ENCODE measurements around the gene ZMIZ1.

Gene ZMIZ1

DNA sequence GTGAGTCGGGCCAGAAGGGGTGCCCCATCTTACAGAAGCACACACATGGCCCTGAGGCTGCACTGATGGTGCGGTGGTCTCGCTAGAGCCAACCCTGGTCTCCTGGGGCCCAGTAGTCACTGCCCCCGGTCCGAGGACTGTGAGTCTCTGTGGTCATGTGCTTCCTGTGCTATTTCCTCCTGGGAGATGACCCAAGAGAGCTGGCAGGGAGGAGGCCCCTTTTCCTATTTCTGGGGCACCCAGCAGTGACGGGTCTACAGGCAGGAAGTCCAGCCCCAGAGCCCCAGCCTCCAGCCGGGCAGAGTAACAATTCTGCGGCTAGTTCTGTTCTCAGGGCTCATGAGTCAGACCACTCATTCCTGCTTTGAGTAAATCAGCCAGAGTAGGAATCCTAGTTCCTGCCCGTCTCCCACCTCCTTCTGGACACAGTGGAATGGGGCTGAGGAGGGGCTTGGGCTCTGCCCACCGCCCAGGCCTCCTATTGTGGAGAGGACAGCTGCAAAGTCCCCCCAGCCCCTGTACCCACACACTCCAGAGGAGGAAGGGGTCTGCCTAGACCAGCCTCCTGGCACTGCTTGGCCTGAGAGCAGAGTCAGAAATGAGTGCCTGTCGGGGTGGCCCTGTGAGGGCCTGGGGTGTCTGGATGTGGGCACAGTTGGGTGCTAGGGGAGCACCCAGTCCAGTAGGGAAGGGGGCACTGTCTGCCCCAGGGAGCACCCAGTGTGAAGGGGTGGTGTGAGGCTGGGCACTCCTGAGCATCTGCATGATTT is 198.0 kb downstream of the ZMIZ1 start:
- ATAC-seq (replicated peaks) (peak; percentile 83 to 85), DNase-seq (peak; percentile 78)
- Mint-ChIP-seq H3K27me3 (no peaks in the 10 kb centered on the region), H3K4me3 (peak overlapping the region; percentile 72 to 73), H3K36me3 (peaks cover 61 to 68% of the 10 kb centered on the region in 2 donors), H3K4me1 (peaks cover 83 to 97% of the 10 kb centered on the region in 2 donors), H3K9me3 (no peaks in the 10 kb centered on the region), H3K27ac (peak overlapping the region; percentile 96)

DNA sequence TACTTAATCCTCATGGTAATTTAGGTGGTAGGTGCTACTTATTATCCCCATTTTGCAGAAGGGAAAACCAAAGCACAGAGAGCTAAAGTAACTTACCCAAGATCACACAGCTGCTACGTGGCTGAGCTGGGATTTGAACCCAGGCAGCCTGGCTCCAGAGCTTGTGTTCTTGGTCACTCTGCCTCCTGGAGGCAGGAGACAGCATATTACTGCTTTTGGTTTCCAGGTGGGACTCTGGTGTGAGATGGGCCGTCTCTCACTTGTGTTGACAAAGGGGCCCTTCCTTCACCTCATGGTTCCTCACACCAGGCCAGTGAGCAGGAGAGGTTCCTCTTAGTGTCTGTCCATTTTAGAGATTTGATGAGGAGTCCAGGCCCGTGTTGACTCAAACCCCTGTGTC is 198.7 kb downstream of the ZMIZ1 start:
- Mint-ChIP-seq H3K36me3 (peaks cover 59 to 65% of the 10 kb centered on the region in 2 donors), H3K4me3 (no peak overlapping the region), H3K27ac (peak overlapping the region; percentile 96), H3K27me3 (no peaks in the 10 kb centered on the region), H3K9me3 (no peaks in the 10 kb centered on the region), H3K4me1 (peaks cover 77 to 94% of the 10 kb centered on the region in 2 donors)
- ATAC-seq (replicated peaks) (no peak), DNase-seq (no peak)

DNA sequence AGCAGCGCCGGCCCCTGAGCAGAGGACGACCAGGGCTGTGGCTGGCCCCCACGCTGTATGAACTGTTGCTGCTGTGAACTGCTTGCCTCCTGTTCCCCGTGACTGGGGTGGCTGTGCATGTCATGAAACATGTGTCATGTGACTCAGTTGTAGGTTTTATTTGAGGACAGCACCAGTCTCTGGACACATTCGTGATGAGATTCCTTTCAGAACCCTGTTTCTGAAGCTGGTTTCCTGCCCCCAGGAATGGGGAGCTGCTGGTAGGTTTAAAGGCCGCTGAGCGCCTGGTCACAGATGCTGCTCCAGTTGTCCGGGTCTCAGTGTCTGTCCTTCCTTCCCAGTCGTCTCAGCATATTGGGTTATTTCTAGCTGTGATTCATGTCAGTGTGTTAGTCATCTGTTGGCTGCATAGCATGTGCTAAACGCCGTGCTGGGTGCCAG is 199.4 kb downstream of the ZMIZ1 start:
- peak overlapping the region; percentile 68 for H3K27ac Mint-ChIP-seq
- peaks cover 71 to 91% of the 10 kb centered on the region in 2 donors for H3K4me1 Mint-ChIP-seq
- no peaks in the 10 kb centered on the region for H3K27me3 Mint-ChIP-seq
- peak overlapping the region; percentile 25 to 50 for H3K4me3 Mint-ChIP-seq
- DNase-seq: no peak
- H3K36me3 Mint-ChIP-seq: peaks cover 56 to 65% of the 10 kb centered on the region in 2 donors
- H3K9me3 Mint-ChIP-seq: no peaks in the 10 kb centered on the region
- ATAC-seq (replicated peaks): no peak

- peaks cover 68 to 91% of the 10 kb centered on the region in 2 donors for H3K4me1 Mint-ChIP-seq
- no peaks in the 10 kb centered on the region for H3K27me3 Mint-ChIP-seq
- no peaks in the 10 kb centered on the region for H3K9me3 Mint-ChIP-seq
- H3K36me3 Mint-ChIP-seq: peaks cover 58 to 69% of the 10 kb centered on the region in 2 donors
- DNase-seq (no peak), ATAC-seq (replicated peaks) (no peak)
- peak overlapping the region in 1 of 2 donors; percentile 50 for H3K4me3 Mint-ChIP-seq
- H3K27ac Mint-ChIP-seq: peak overlapping the region; percentile 68
These were observed 200.0 kb downstream of the ZMIZ1 start for GRCh38 chr10:79268742-79269141.

DNA sequence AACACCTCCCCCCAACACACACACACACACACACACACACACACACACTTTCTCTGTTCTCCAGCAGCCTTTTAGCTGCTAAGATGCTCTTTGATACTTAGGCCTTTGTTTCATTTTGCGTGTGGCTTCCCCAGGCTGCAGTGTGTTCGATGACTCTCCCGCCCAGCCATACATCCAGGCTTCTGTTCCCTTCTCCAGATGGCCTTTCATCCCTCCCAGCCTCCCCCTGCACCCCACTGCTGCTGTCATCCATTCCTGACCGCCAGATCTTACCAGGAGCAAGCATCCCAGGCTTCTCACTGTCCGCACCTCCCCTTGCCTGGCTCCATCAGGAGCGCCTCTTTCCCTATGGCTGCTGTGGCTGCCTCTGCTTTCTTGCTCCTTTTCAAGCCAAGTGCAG is 200.7 kb downstream of the ZMIZ1 start:
- Mint-ChIP-seq H3K9me3 (no peaks in the 10 kb centered on the region), H3K27ac (peak overlapping the region; percentile 74), H3K4me3 (peak overlapping the region in 1 of 2 donors; percentile 55), H3K4me1 (peaks cover 66 to 90% of the 10 kb centered on the region in 2 donors), H3K36me3 (peaks cover 53 to 69% of the 10 kb centered on the region in 2 donors), H3K27me3 (no peaks in the 10 kb centered on the region)
- ATAC-seq (replicated peaks): no peak
- no peak for DNase-seq

- peaks cover 49 to 66% of the 10 kb centered on the region in 2 donors for H3K36me3 Mint-ChIP-seq
- H3K27ac Mint-ChIP-seq: no peak overlapping the region
- H3K9me3 Mint-ChIP-seq: no peaks in the 10 kb centered on the region
- no peaks in the 10 kb centered on the region for H3K27me3 Mint-ChIP-seq
- peak overlapping the region; percentile 41 to 55 for H3K4me3 Mint-ChIP-seq
- DNase-seq: no peak
- peaks cover 62 to 86% of the 10 kb centered on the region in 2 donors for H3K4me1 Mint-ChIP-seq
- ATAC-seq (replicated peaks): no peak
These were observed 201.2 kb downstream of the ZMIZ1 start for GRCh38 chr10:79269969-79270368.

DNA sequence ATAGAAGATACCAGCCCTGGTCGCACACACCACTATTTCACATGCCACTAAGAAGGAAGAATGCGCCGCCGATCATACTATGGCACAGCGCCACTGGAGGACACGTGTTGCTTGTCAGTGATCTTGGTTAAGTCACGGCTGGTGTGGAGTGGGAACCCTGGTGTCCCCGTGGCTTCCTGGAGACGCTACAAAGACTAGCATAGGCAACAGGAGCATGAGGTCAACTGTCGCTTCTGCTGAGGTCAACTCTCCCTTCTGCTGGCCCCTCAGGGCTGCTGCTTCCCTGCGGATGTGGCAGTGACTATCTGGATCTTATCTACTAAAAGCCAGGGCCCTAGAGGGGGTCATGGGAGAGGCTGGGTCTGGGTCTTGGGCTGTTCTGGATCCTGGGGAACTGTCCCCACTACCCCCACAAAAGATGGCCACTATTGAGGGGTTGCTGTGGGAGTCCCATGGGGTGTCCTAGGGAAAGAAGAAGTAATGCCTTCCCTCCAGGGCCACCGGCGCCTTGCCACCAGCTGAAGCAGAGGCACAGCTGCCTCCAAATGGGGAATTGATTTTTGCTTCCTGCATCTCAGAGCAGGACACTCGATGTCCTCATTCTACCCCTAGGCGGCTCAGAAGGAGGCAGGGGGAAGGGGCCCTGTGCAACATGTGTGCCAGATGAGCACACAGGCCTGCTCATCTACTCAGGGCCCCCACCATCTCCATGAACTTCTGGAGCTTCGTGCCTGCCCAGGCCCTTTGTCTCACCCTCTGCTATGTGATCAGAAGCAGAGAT is 201.9 kb downstream of the ZMIZ1 start:
- Mint-ChIP-seq H3K4me3 (peak overlapping the region in 1 of 2 donors; percentile 41), H3K36me3 (peaks cover 46 to 67% of the 10 kb centered on the region in 2 donors), H3K27me3 (no peaks in the 10 kb centered on the region), H3K27ac (no peak overlapping the region), H3K4me1 (peaks cover 59 to 80% of the 10 kb centered on the region in 2 donors), H3K9me3 (no peaks in the 10 kb centered on the region)
- DNase-seq (no peak), ATAC-seq (replicated peaks) (no peak)

DNA sequence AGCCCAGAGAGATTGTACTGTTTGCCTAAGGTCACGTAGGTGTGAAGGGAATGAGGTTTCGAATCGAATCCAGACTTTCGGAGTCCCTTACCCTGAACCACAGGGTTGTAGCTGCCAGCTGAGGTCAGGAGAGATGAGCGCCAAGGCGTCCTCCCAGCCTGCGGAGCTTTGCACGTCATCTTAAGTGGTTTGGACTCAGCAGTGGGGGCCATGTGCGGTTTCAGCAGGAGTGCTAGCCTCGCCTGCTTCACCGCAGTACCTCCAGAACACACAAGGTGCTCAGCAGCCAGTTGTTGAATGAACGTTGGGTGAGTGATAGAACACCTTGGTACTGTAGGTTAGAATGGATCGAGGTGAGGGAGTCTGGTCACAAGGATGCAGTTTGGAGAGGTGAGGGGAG is 203.6 kb downstream of the ZMIZ1 start:
- peaks cover 47 to 69% of the 10 kb centered on the region in 2 donors for H3K36me3 Mint-ChIP-seq
- no peaks in the 10 kb centered on the region for H3K9me3 Mint-ChIP-seq
- no peak overlapping the region for H3K27ac Mint-ChIP-seq
- H3K4me3 Mint-ChIP-seq: no peak overlapping the region
- ATAC-seq (replicated peaks): no peak
- no peaks in the 10 kb centered on the region for H3K27me3 Mint-ChIP-seq
- DNase-seq: no peak
- peaks cover 50 to 63% of the 10 kb centered on the region in 2 donors for H3K4me1 Mint-ChIP-seq

DNA sequence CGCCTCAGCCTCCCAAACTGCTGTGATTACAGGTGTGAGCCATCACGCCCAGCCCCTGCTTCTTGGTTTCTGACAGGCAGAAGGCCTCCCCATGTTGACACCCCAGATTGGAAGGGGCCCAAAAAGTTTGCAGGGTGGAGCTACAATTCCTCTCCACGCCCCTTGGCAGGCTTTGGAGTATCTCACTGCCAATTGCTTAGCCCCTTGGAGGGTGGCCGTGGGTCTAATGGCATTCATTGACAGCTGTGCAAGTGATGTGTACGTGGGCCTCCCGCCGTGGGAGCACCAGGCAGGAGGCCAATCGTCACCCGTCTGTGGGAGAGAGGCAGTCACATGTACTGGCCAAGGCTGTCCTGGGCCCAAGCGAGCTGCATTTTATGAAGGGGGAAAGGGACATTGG is 204.8 kb downstream of the ZMIZ1 start:
- Mint-ChIP-seq H3K9me3 (no peaks in the 10 kb centered on the region), H3K4me1 (peaks cover 40 to 50% of the 10 kb centered on the region in 2 donors), H3K27ac (no peak overlapping the region), H3K27me3 (no peaks in the 10 kb centered on the region), H3K36me3 (peaks cover 46 to 71% of the 10 kb centered on the region in 2 donors), H3K4me3 (no peak overlapping the region)
- DNase-seq (no peak), ATAC-seq (replicated peaks) (no peak)

- DNase-seq: no peak
- H3K4me3 Mint-ChIP-seq: no peak overlapping the region
- no peaks in the 10 kb centered on the region for H3K9me3 Mint-ChIP-seq
- H3K27ac Mint-ChIP-seq: peak overlapping the region; percentile 73
- ATAC-seq (replicated peaks): no peak
- no peaks in the 10 kb centered on the region for H3K27me3 Mint-ChIP-seq
- H3K4me1 Mint-ChIP-seq: peaks cover 38 to 43% of the 10 kb centered on the region in 2 donors
- peaks cover 45 to 70% of the 10 kb centered on the region in 2 donors for H3K36me3 Mint-ChIP-seq
These were observed 205.7 kb downstream of the ZMIZ1 start for GRCh38 chr10:79274279-79275104.

DNA sequence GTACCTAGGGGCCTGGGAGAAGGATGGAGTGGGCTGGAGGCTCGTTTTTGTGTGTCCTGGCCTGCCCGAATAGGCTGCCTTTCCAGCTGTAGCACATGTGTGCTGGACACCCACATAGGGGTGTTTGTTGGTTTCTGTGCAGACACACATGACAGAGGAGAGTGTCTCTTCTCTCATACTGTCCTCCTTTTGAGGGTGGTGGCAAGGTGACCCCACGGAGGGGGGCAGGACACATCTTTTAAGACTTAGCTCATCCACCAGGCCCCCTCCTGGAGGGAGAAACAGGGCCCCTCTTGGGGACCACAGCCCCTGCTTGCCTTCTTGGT is 206.3 kb downstream of the ZMIZ1 start:
- no peak overlapping the region for H3K4me3 Mint-ChIP-seq
- H3K27me3 Mint-ChIP-seq: no peaks in the 10 kb centered on the region
- peaks cover 42 to 67% of the 10 kb centered on the region in 2 donors for H3K36me3 Mint-ChIP-seq
- peaks cover 34 to 38% of the 10 kb centered on the region in 2 donors for H3K4me1 Mint-ChIP-seq
- no peaks in the 10 kb centered on the region for H3K9me3 Mint-ChIP-seq
- H3K27ac Mint-ChIP-seq: no peak overlapping the region
- ATAC-seq (replicated peaks): no peak
- no peak for DNase-seq

GRCh38 chr10:79275431-79275851 is 206.7 kb downstream of the ZMIZ1 start:
- Mint-ChIP-seq H3K27me3 (no peaks in the 10 kb centered on the region), H3K9me3 (no peaks in the 10 kb centered on the region), H3K4me1 (peaks cover 31 to 36% of the 10 kb centered on the region in 2 donors), H3K36me3 (peaks cover 41 to 66% of the 10 kb centered on the region in 2 donors), H3K27ac (peak overlapping the region; percentile 51), H3K4me3 (no peak overlapping the region)
- DNase-seq (no peak), ATAC-seq (replicated peaks) (no peak)

DNA sequence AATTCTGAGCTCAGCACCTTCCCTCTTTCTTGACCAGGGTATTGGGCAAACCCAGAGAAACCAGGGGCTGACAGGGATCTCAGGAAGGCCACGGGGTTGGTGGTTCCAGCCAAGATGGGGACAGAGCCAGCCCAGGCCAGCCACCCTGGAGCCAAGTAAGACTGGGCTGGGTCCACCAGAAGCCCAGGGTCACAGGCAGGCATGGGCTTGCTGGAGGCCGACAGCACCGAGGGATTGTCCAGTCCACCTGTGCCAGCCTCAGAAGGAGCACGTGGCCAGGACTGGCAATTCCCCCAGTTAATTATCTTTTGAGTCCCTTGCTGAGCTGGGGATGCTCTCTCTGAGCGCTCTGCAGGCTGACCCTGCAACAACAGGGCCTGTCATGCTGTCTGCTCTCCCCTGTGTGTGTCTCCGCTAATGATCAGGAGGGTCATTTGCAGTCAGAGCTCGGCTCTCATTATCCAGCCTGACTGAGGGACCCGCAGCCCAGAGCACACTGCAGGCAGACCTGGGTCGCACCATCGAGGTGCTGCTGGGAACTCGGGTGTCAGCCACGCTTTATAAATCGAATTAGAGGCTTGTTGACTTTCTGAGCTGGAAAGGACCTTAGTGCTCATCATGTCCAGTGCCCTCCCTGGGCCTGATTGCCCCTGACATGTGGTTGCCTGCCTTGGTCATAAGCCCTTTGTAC is 209.0 kb downstream of the ZMIZ1 start:
- ATAC-seq (replicated peaks) (no peak), DNase-seq (no peak)
- peaks cover 49 to 70% of the 10 kb centered on the region in 2 donors for H3K36me3 Mint-ChIP-seq
- no peaks in the 10 kb centered on the region for H3K9me3 Mint-ChIP-seq
- H3K27ac Mint-ChIP-seq: no peak overlapping the region
- peaks cover 38 to 40% of the 10 kb centered on the region in 2 donors for H3K4me1 Mint-ChIP-seq
- H3K4me3 Mint-ChIP-seq: no peak overlapping the region
- no peaks in the 10 kb centered on the region for H3K27me3 Mint-ChIP-seq

Data from stimulated activated naive B cell treated with anti-CD40 and anti-IgM and Interleukin-4, amounts not matched to agents 10 μg/mL and 1 μg/mL and 100 μg/mL, for 72 hours (primary cell).